Measurements from ENCODE around the gene FBXO42.
"Not testable (repeated sequence)": the region's sequence is repeated elsewhere in the genome, so short reads cannot be mapped to it uniquely, and the experiment has no call there.

DNA sequence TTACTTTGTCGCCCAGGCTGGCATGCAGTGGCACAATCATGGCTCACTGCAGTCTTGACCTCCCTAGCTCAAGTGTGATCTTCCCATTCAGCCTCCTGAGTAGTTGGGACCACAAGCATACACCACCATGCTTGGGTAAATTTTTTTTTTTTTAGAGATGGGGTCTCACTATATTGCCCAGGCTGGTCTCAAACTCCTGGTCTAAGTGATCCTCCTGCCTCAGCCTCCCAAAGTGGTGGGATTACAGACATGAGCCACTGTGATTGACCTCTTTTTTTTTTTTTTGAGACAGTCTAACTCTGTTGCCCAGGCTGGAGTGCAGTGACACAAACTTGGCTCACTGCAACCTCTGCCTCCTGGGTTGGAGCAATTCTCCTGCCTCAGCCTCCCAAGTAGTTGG lies 106.0 kb downstream of the FBXO42 start:
- not testable (repeated sequence) for TF ChIP-seq SOX6 (IDR thresholded peaks at IDR 0.05); POLR2A (conservative IDR thresholded peaks at IDR 0.05); ZNF41 (CRISPR knock-in tag; conservative IDR thresholded peaks at IDR 0.05); HDAC1 (IDR thresholded peaks at IDR 0.05); HSF4 (CRISPR knock-in tag; IDR thresholded peaks at IDR 0.05; ENCODE audit: borderline replicate concordance); SMAD3 (CRISPR knock-in tag; conservative IDR thresholded peaks at IDR 0.05)
- TF ChIP-seq, protein P1, sequence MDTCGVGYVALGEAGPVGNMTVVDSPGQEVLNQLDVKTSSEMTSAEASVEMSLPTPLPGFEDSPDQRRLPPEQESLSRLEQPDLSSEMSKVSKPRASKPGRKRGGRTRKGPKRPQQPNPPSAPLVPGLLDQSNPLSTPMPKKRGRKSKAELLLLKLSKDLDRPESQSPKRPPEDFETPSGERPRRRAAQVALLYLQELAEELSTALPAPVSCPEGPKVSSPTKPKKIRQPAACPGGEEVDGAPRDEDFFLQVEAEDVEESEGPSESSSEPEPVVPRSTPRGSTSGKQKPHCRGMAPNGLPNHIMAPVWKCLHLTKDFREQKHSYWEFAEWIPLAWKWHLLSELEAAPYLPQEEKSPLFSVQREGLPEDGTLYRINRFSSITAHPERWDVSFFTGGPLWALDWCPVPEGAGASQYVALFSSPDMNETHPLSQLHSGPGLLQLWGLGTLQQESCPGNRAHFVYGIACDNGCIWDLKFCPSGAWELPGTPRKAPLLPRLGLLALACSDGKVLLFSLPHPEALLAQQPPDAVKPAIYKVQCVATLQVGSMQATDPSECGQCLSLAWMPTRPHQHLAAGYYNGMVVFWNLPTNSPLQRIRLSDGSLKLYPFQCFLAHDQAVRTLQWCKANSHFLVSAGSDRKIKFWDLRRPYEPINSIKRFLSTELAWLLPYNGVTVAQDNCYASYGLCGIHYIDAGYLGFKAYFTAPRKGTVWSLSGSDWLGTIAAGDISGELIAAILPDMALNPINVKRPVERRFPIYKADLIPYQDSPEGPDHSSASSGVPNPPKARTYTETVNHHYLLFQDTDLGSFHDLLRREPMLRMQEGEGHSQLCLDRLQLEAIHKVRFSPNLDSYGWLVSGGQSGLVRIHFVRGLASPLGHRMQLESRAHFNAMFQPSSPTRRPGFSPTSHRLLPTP (IDR thresholded peaks at IDR 0.05; ENCODE audit: borderline replicate concordance, extremely low read depth, insufficient read length) = not testable (repeated sequence)
- TF ChIP-seq, protein P2, sequence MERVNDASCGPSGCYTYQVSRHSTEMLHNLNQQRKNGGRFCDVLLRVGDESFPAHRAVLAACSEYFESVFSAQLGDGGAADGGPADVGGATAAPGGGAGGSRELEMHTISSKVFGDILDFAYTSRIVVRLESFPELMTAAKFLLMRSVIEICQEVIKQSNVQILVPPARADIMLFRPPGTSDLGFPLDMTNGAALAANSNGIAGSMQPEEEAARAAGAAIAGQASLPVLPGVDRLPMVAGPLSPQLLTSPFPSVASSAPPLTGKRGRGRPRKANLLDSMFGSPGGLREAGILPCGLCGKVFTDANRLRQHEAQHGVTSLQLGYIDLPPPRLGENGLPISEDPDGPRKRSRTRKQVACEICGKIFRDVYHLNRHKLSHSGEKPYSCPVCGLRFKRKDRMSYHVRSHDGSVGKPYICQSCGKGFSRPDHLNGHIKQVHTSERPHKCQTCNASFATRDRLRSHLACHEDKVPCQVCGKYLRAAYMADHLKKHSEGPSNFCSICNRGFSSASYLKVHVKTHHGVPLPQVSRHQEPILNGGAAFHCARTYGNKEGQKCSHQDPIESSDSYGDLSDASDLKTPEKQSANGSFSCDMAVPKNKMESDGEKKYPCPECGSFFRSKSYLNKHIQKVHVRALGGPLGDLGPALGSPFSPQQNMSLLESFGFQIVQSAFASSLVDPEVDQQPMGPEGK (CRISPR knock-in tag; IDR thresholded peaks at IDR 0.05; ENCODE audit: borderline replicate concordance) = not testable (repeated sequence)
- TF ChIP-seq, protein P3, sequence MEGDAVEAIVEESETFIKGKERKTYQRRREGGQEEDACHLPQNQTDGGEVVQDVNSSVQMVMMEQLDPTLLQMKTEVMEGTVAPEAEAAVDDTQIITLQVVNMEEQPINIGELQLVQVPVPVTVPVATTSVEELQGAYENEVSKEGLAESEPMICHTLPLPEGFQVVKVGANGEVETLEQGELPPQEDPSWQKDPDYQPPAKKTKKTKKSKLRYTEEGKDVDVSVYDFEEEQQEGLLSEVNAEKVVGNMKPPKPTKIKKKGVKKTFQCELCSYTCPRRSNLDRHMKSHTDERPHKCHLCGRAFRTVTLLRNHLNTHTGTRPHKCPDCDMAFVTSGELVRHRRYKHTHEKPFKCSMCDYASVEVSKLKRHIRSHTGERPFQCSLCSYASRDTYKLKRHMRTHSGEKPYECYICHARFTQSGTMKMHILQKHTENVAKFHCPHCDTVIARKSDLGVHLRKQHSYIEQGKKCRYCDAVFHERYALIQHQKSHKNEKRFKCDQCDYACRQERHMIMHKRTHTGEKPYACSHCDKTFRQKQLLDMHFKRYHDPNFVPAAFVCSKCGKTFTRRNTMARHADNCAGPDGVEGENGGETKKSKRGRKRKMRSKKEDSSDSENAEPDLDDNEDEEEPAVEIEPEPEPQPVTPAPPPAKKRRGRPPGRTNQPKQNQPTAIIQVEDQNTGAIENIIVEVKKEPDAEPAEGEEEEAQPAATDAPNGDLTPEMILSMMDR (IDR thresholded peaks at IDR 0.05 in 2 of 3, conservative IDR thresholded peaks at IDR 0.05 in 1 of 3; ENCODE audit: insufficient read depth in 2 of 3, low read depth in 1 of 3, low read length in 3 of 3) = not testable (repeated sequence)

All from K562 (cell line).